K562 (cell line): ENCODE measurements around the gene C10orf71. TPM values are rescaled to one million over a fixed set of nuclear protein-coding genes. Genes with fewer than 3 reads are reported as not detected.
A peak's percentile ranks its signal among the peaks of the same experiment; 100 is the strongest.

Experiments
- ATAC-seq: fragments of 200-7000 bp; cut with Tn5 transposase; 3 replicates; pipeline ENCODE4 v1.9.1; 2020; ENCODE audit warnings: moderate library complexity
- BruUV-seq: library from RNA; stranded (reverse); fragments of 400-500 nt; replicated peaks from 2 replicates; lab custom pipeline; 2021; lab: Mats Ljungman, UMichigan
- CTCF ChIA-PET: fragments of 300-600 bp; formaldehyde crosslinking; extraction: SDS; loops from one replicate; lab custom pipeline; 2021; ENCODE audit warnings: low intra/inter-chr PET ratio; lab: Yijun Ruan, JAX
- POLR2A ChIA-PET: fragments of 300-600, 350-650 bp; sonication (Branson Sonifier 250); formaldehyde crosslinking; extraction: SDS; loops from one replicate; lab custom pipeline; 2021; ENCODE audit warnings: antibody characterized with exemption, inconsistent platforms; lab: Yijun Ruan, JAX
- DNase-seq, 4 experiments: peaks; one replicate each; pipeline versions ENCODE4 v3.0.0 to v3.0.0-alpha.2; 2011 to 2018; ENCODE audit warnings: low spot score in 3 of 4, mixed read lengths in 3 of 4; ENCODE audit errors: extremely low read depth in 1 of 4
- FAIRE-seq: peaks from 2 replicates; lab custom pipeline; 2011; peaks lifted over from hg19 to GRCh38; lab: Jason Lieb, UNC
- H2AFZ ChIP-seq: 2 replicates; pipeline ENCODE4 v1.6.0; 2011; ENCODE audit warnings: low read depth, low read length, control low read depth, inconsistent platforms
- H3K27ac ChIP-seq: fragments of 200-600 bp; 3 replicates; pipeline ENCODE4 v1.8.0; 2011; ENCODE audit warnings: low read depth, mild to moderate bottlenecking, control low read depth, inconsistent platforms, low read length, moderate library complexity, mixed read lengths; ENCODE audit errors: extremely low read depth
- H3K27me3 ChIP-seq, 2 experiments: fragments of 300-600 bp in 1 of 2; 2 replicates in 1 of 2; 3 replicates in 1 of 2; pipeline versions ENCODE4 v1.6.0 to v1.8.0; 2011; ENCODE audit warnings: inconsistent platforms in 2 of 2, low read length in 2 of 2, mild to moderate bottlenecking in 1 of 2, mixed read lengths in 1 of 2, moderate library complexity in 1 of 2; ENCODE audit not compliant: control insufficient read depth in 2 of 2, insufficient read depth in 2 of 2
- H3K36me3 ChIP-seq: fragments of 300-600 bp; 3 replicates; pipeline ENCODE4 v1.8.0; 2011; ENCODE audit warnings: mild to moderate bottlenecking, low read length, inconsistent platforms; ENCODE audit not compliant: control insufficient read depth, insufficient read depth
- H3K4me1 ChIP-seq, 2 experiments: fragments of 200-600 bp in 1 of 2; replicated peaks in 1 of 2; 2 replicates in 1 of 2; 3 replicates in 1 of 2; pipeline versions ENCODE4 v1.5.1 to v1.8.0; 2011; ENCODE audit warnings: inconsistent platforms in 2 of 2, low read length in 2 of 2, mild to moderate bottlenecking in 1 of 2, mixed read lengths in 1 of 2, moderate library complexity in 1 of 2; ENCODE audit not compliant: control insufficient read depth in 2 of 2, insufficient read depth in 2 of 2
- H3K4me2 ChIP-seq: 2 replicates; pipeline ENCODE4 v1.6.1; 2011; ENCODE audit warnings: low read length, control low read depth, inconsistent platforms, mixed read lengths; ENCODE audit not compliant: insufficient read depth
- H3K4me3 ChIP-seq: fragments of 200-600 bp; sonication (generic), shearing (Covaris generic); 2 replicates; pipeline ENCODE4 v1.5.1; 2016; ENCODE audit warnings: control low read depth, inconsistent platforms
- H3K79me2 ChIP-seq: fragments of 200-600 bp; 3 replicates; pipeline ENCODE4 v1.8.0; 2011; ENCODE audit warnings: low read length, inconsistent platforms; ENCODE audit not compliant: control insufficient read depth, insufficient read depth
- H3K9ac ChIP-seq, 2 experiments: 2 replicates each; pipeline versions ENCODE4 v1.6.0 to v1.6.1; 2011; ENCODE audit warnings: low read depth in 2 of 2, low read length in 2 of 2, control low read depth in 1 of 2, inconsistent platforms in 1 of 2, mild to moderate bottlenecking in 1 of 2, mixed read lengths in 1 of 2; ENCODE audit not compliant: insufficient read depth in 1 of 2
- H3K9me1 ChIP-seq: one replicate; pipeline ENCODE4 v1.6.0; 2011; ENCODE audit warnings: inconsistent platforms, mild to moderate bottlenecking, low read length, moderate library complexity; ENCODE audit not compliant: control insufficient read depth, insufficient read depth
- H3K9me3 ChIP-seq: replicated peaks from 2 replicates; pipeline ENCODE4 v1.5.1; 2011; ENCODE audit warnings: low read depth, low read length, inconsistent platforms; ENCODE audit not compliant: control insufficient read depth, insufficient read depth
- H4K20me1 ChIP-seq: replicated peaks from 2 replicates; pipeline ENCODE4 v1.6.1; 2011; ENCODE audit warnings: low read length, inconsistent platforms, mixed read lengths; ENCODE audit not compliant: control insufficient read depth, insufficient read depth
- ARID1B ChIP-seq: fragments of 450-650 bp; IDR thresholded peaks from 2 replicates; pipeline ENCODE4 v1.6.1; 2016; ENCODE audit warnings: antibody characterized with exemption, mild to moderate bottlenecking, inconsistent platforms
- BCL6 ChIP-seq: fragments of 250-450 bp; sonication (Bioruptor Pico); IDR thresholded peaks from 2 replicates; pipeline ENCODE4 v1.4.0; 2020
- C11orf30 ChIP-seq: fragments of 450-650 bp; IDR thresholded peaks from 2 replicates; pipeline ENCODE4 v1.6.1; 2016; ENCODE audit warnings: low read depth, mild to moderate bottlenecking
- CEBPB ChIP-seq: fragments of 450-650 bp; IDR thresholded peaks from 2 replicates; pipeline ENCODE4 v1.6.1; 2016; ENCODE audit warnings: missing genetic modification characterization, missing compliant biosample characterization
- ETS2 ChIP-seq: IDR thresholded peaks from 2 replicates; pipeline ENCODE4 v1.6.1; 2016; ENCODE audit warnings: borderline replicate concordance, missing genetic modification characterization, mild to moderate bottlenecking, moderate library complexity, missing compliant biosample characterization; ENCODE audit not compliant: poor library complexity, severe bottlenecking
- JUND ChIP-seq, 2 experiments: IDR thresholded peaks; 2 replicates in 1 of 2; 3 replicates in 1 of 2; pipeline ENCODE4 v1.6.1; 2011; ENCODE audit warnings: borderline replicate concordance in 2 of 2, low read depth in 2 of 2, low read length in 2 of 2, improper control_type of control experiment in 1 of 2, missing biosample characterization in 1 of 2, missing genetic modification characterization in 1 of 2, missing genetic modification reagents in 1 of 2
- MAFG ChIP-seq: fragments of 450-650 bp; conservative IDR thresholded peaks from 2 replicates; pipeline ENCODE4 v1.6.1; 2016; ENCODE audit warnings: missing genetic modification characterization, missing compliant biosample characterization
- MED1 ChIP-seq: sonication (generic); formaldehyde crosslinking; IDR thresholded peaks from 2 replicates; pipeline ENCODE4 v1.8.1; 2023; ENCODE audit warnings: missing genetic modification reagents, borderline replicate concordance
- MEF2D ChIP-seq: conservative IDR thresholded peaks from 2 replicates; pipeline ENCODE4 v1.6.1; 2016; ENCODE audit warnings: low read depth, missing genetic modification characterization, missing compliant biosample characterization
- NFE2 ChIP-seq: IDR thresholded peaks from 2 replicates; pipeline ENCODE4 v1.6.1; 2014; ENCODE audit warnings: antibody characterized with exemption, low read depth
- NFIC ChIP-seq: fragments of 450-650 bp; IDR thresholded peaks from 2 replicates; pipeline ENCODE4 v1.6.1; 2017; ENCODE audit warnings: mild to moderate bottlenecking, inconsistent platforms
- NR4A1 ChIP-seq, 2 experiments: fragments of 250-450 bp in 1 of 2; fragments of 450-650 bp in 1 of 2; sonication (Bioruptor Pico) in 1 of 2; IDR thresholded peaks; 2 replicates each; pipeline versions ENCODE4 v1.4.0 to v1.6.1; 2016 to 2020; ENCODE audit warnings: mild to moderate bottlenecking in 2 of 2, missing compliant biosample characterization in 1 of 2, missing genetic modification characterization in 1 of 2, moderate library complexity in 1 of 2
- SMARCC2 ChIP-seq: fragments of 450-650 bp; IDR thresholded peaks from 2 replicates; pipeline ENCODE4 v1.6.1; 2017; ENCODE audit warnings: antibody characterized with exemption, moderate library complexity, mild to moderate bottlenecking, low read depth
- ZFPM2 ChIP-seq: fragments of 250-450 bp; sonication (Bioruptor Pico); IDR thresholded peaks from 2 replicates; pipeline ENCODE4 v1.5.1; 2022; ENCODE audit warnings: mild to moderate bottlenecking
- WGBS: fragments of 100-300 bp; shearing (Covaris generic); methylation state at CpG from one replicate; pipeline ENCODE4 v1.1.6; 2016; ENCODE audit warnings: low coverage, mixed read lengths; ENCODE audit not compliant: insufficient coverage; ENCODE audit errors: missing lambda C conversion rate; 5-methylcytosine and 5-hydroxymethylcytosine counted together
- in situ Hi-C: fragments of 300-500 bp; cut with MboI; formaldehyde crosslinking; loops from 4 replicates; pipeline ENCODE4 v1.15.0; 2018; ENCODE audit warnings: inconsistent platforms, mixed read lengths
- intact Hi-C: fragments of 100-400 bp; cut with micrococcal nuclease; formaldehyde crosslinking; loops from 2 replicates; pipeline ENCODE4 v1.14.2; 2022
- polyA plus RNA-seq, 8 experiments: library from polyadenylated mRNA; depleted of rRNA in 4 of 8; stranded (reverse) in 5 of 8; unstranded in 3 of 8; fragments of >200 nt; fragmentation: Nextera tagmentation in 2 of 8; fragmentation: Illumina TruSeq in 1 of 8; extraction: Ambion mirVana in 2 of 8; extraction: Trizol in 1 of 8; gene quantifications; 2 replicates each; pipeline versions ENCODE4 v1.2.1 to v1.2.3, GENCODE V29; 2011 to 2014; ENCODE audit warnings: inconsistent platforms in 1 of 8, missing spikeins in 1 of 8
- total RNA-seq, 7 experiments: library from RNA; depleted of rRNA in 6 of 7; stranded (reverse); fragments of >200 nt in 6 of 7; fragmentation: Illumina TruSeq in 2 of 7; extraction: Trizol in 2 of 7; gene quantifications; 2 replicates each; pipeline versions ENCODE4 v1.2.1 to v1.2.3, GENCODE V29; 2011 to 2021; ENCODE audit warnings: low replicate concordance in 1 of 7

The C10orf71 gene
- total and polyA plus RNA-seq, 9 of the 15 experiments (the other 6 are each of a cell fraction or from before 2014, with no cell fraction given) = 0.06 to 4.5 (median 1.3) TPM

DNA sequence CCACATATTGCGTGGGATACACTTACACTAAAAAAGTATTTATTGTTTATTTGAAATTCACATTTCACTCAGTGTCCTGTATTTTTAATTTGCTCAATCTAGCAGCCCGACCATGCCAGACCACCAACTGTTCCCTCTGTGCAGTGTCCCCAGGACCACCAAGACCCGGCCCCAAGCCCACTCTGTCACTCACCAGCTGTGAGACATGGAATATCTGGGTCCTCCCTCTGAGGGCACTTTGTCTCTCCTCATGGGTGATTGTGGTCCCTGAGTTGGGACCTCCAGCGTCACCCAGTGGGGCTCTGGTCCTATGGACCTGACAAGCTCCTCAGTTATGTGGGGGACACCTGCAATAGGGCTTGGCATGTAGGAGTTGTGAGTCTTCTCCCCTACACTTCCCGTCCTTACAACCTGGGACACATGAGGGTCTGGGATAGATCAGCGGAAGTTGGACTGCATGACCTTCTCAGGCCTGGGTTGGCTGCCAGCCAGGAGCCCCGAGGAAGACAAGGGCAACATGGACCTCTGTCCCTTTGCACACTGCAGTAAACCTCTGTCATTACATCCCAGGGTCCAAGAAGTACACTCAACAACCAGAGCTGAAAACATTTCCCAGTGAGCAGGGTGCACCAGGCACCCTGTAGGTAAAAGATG is 12.1 kb downstream of the C10orf71 start:
- no TSS peak for BruUV-seq
- TF ChIP-seq NFIC (peak; percentile 70), MED1 (CRISPR knock-in tag) (no peak)
- TF ChIP-seq, all 486 proteins: peak for 1
- Histone ChIP-seq H3K27me3 (no peaks in the 10 kb centered on the region), H3K9me1 (no peaks in the 10 kb centered on the region), H3K4me1 (peaks cover 0 to 3% of the 10 kb centered on the region in 2 experiments; a peak in 3 of 5 replicates), H2AFZ (no peak overlapping the region), H3K4me3 (no peak overlapping the region), H3K27ac (no peak overlapping the region), H3K9ac (peak overlapping the region in 1 of 2 experiments; percentile 12; a peak in 1 of 4 replicates), H4K20me1 (no peaks in the 10 kb centered on the region; the same call in 1 of the 2 replicates), H3K4me2 (no peak overlapping the region), H3K36me3 (peaks cover 4% of the 10 kb centered on the region; the same call in 1 of the 3 replicates), H3K9me3 (no peaks in the 10 kb centered on the region), H3K79me2 (no peaks in the 10 kb centered on the region)
- CTCF ChIA-PET = no interaction called here
- intact Hi-C loops (no loop called here), in situ Hi-C loops (no loop called here)
- POLR2A ChIA-PET = interaction anchor here (0.6 kb wide), 2 partner anchors 9 to 426 kb away, joined by 3 read pairs; no protein-coding TSS in a partner anchor
- ATAC-seq (no peak), FAIRE-seq (no peak), DNase-seq (no peak)
- WGBS = 66% methylated on average over 7 of the region's 7 CpGs

DNA sequence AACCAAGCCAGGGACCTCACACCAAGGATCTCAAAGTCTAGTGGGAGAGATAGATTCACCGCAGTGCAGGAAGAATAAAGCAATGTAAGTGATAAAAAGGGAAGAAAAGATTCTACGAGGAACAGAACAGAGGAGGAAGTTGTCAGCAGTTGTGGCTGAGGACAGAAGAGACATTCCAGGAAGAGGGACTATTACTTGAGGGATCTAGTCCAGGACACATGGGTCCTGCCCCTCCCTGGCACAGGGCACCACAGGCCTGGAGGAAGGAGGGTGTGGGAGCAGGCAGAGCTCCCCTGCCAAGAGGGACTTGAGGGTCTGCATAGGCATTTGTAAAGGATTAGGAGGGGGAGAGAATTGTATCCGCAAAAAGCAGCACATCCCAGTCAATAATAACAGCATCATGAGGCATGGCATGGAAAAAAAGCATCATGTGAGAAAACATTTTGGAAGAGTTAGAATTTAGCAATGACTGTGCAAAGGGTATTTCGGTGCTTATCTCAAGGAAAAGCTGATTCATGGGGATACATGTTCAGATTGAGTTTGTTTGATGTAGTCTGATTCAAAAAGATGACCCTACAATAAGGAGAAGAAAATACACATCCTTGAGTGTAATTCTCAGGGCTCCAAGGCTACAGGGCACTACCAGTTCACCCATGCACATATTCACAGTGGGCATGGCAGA is 12.7 kb downstream of the C10orf71 start:
- H3K4me3 ChIP-seq = no peak overlapping the region
- ATAC-seq (no peak), DNase-seq (no peak), FAIRE-seq (peak; percentile 46)
- BruUV-seq = no TSS peak
- no peak overlapping the region for H2AFZ ChIP-seq
- H3K36me3 ChIP-seq = peaks cover 4% of the 10 kb centered on the region; the same call in 1 of the 3 replicates
- H3K9ac ChIP-seq = no peak overlapping the region
- CTCF ChIA-PET = no interaction called here
- intact Hi-C loops (no loop called here), in situ Hi-C loops (no loop called here)
- H3K9me3 ChIP-seq = no peaks in the 10 kb centered on the region
- WGBS = 39% methylated on average over 4 of the region's 4 CpGs
- no peaks in the 10 kb centered on the region for H3K27me3 ChIP-seq
- POLR2A ChIA-PET = interaction anchor here (0.6 kb wide), 2 partner anchors 9 to 426 kb away, joined by 3 read pairs; no protein-coding TSS in a partner anchor
- H3K79me2 ChIP-seq = no peaks in the 10 kb centered on the region
- H4K20me1 ChIP-seq = no peaks in the 10 kb centered on the region; the same call in 1 of the 2 replicates
- H3K4me1 ChIP-seq = peaks cover 0 to 3% of the 10 kb centered on the region in 2 experiments; a peak in 3 of 5 replicates
- no peak overlapping the region for H3K27ac ChIP-seq
- H3K9me1 ChIP-seq = no peaks in the 10 kb centered on the region
- H3K4me2 ChIP-seq = no peak overlapping the region
- TF ChIP-seq NFE2 (peak; percentile 52; the same call in 1 of the 2 replicates), ETS2 (tag) (no peak), NR4A1 (CRISPR knock-in tag; IDR thresholded peaks at IDR 0.05) (no peak), NR4A1 (tag; IDR thresholded peaks at IDR 0.05) (no peak), CEBPB (tag) (no peak), MAFG (tag) (peak; percentile 87), SMARCC2 (no peak), JUND (IDR thresholded peaks at IDR 0.05; ENCODE audit: borderline replicate concordance, low read depth, low read length) (no peak), JUND (tag; IDR thresholded peaks at IDR 0.05; ENCODE audit: borderline replicate concordance, low read depth, low read length) (peak; percentile 61; the same call in 1 of the 3 replicates), BCL6 (CRISPR knock-in tag) (no peak), ARID1B (0 out of 2 replicates have a peak, but pooled peaks have one; percentile 12), MEF2D (tag) (peak; percentile 52; the same call in 1 of the 2 replicates), ZFPM2 (CRISPR knock-in tag) (no peak), C11orf30 (peak; percentile 72; the same call in 1 of the 2 replicates)
